Tongue (tissue), 3 donors: ENCODE data around the gene TFR2. TPM values are rescaled to one million over a fixed set of nuclear protein-coding genes. Genes with fewer than 3 reads are reported as not detected.

Source experiments
- DNase-seq: peaks from one replicate; pipeline ENCODE4 v3.0.0-alpha.2; 2015
- small RNA-seq: library from RNA; depleted of rRNA; stranded (forward); fragments of <200 nt; gene quantifications from one replicate; pipeline ENCODE3, GENCODE V24; 2014; ENCODE audit warnings: low replicate concordance
- total RNA-seq: library from RNA; depleted of rRNA; stranded (reverse); fragments of >200 nt; gene quantifications from one replicate; pipeline ENCODE4 v1.2.3, GENCODE V29; 2014

TFR2 gene
- total RNA-seq, 1 donor from 2014 or later, result 1.3 TPM

GRCh38 chr7:100572281-100572948 lies 68.9 kb downstream of the TFR2 start:
- no peak for DNase-seq

- DNase-seq, result no peak
Measured at GRCh38 chr7:100571829-100572116, 69.6 kb downstream of the TFR2 start.

- DNase-seq, result no peak
Measured at GRCh38 chr7:100570954-100571828, 70.2 kb downstream of the TFR2 start.

Small RNA genes within 50 kb of the gene (small RNA-seq; reads per million reads assigned to genes)
- not detected for gene SAP25

Other genes starting within 250 kb of the TFR2 start
- gene ZCWPW1, start 212.8 kb downstream of the TFR2 start, total RNA-seq, result 2.1 TPM
- gene MEPCE, start 211.7 kb downstream of the TFR2 start, total RNA-seq, result 23.9 TPM
- gene PPP1R35, start 205.1 kb downstream of the TFR2 start, total RNA-seq, result 10.3 TPM
- gene SPACDR, start 177.3 kb downstream of the TFR2 start, total RNA-seq, result not detected
- 25.2 TPM for gene TSC22D4, start 162.3 kb downstream of the TFR2 start, total RNA-seq
- gene NYAP1, start 157.6 kb downstream of the TFR2 start, total RNA-seq, result 2.3 TPM
- gene AGFG2, start 102.3 kb downstream of the TFR2 start, total RNA-seq, result 7.6 TPM
- gene SAP25, start 67.7 kb downstream of the TFR2 start, total RNA-seq, result 2.9 TPM
- gene LRCH4, start 55.4 kb downstream of the TFR2 start, total RNA-seq, result 30.1 TPM
- 1.2 TPM for gene FBXO24, start 55.2 kb downstream of the TFR2 start, total RNA-seq
- 88.0 TPM for gene PCOLCE, start 39.2 kb downstream of the TFR2 start, total RNA-seq
- 4.4 TPM for gene MOSPD3, start 29.0 kb downstream of the TFR2 start, total RNA-seq
- not detected for gene ACTL6B, start 14.9 kb upstream of the TFR2 start, total RNA-seq
- 87.1 TPM for gene GNB2, start 32.2 kb upstream of the TFR2 start, total RNA-seq
- 28.2 TPM for gene GIGYF1, start 52.7 kb upstream of the TFR2 start, total RNA-seq
- 23.1 TPM for gene POP7, start 64.6 kb upstream of the TFR2 start, total RNA-seq
- not detected for gene EPO, start 78.9 kb upstream of the TFR2 start, total RNA-seq
- not detected for gene ZAN, start 92.0 kb upstream of the TFR2 start, total RNA-seq
- 49.1 TPM for gene EPHB4, start 186.0 kb upstream of the TFR2 start, total RNA-seq
- gene SLC12A9, start 211.2 kb upstream of the TFR2 start, total RNA-seq, result 14.2 TPM
- 38.6 TPM for gene TRIP6, start 225.8 kb upstream of the TFR2 start, total RNA-seq
- gene SRRT, start 233.6 kb upstream of the TFR2 start, total RNA-seq, result 54.8 TPM
- 2.7 TPM for gene UFSP1, start 248.2 kb upstream of the TFR2 start, total RNA-seq